AG09319 (cell line): ENCODE results near the gene TBL1Y.
"Not testable (repeated sequence)": the region's sequence is repeated elsewhere in the genome, so short reads cannot be mapped to it uniquely, and the experiment has no call there.

ENCODE experiments used
- DNase-seq: peaks from one replicate; pipeline ENCODE4 v3.0.0-alpha.2; 2010; ENCODE audit warnings: low read depth; ENCODE audit errors: extremely low read depth
- TF ChIP-seq, protein P1 (sequence below): IDR thresholded peaks from 2 replicates; pipeline ENCODE4 v1.5.1; 2011; ENCODE audit warnings: low read depth, mild to moderate bottlenecking, inconsistent platforms, low read length, moderate library complexity

TBL1Y gene

DNA sequence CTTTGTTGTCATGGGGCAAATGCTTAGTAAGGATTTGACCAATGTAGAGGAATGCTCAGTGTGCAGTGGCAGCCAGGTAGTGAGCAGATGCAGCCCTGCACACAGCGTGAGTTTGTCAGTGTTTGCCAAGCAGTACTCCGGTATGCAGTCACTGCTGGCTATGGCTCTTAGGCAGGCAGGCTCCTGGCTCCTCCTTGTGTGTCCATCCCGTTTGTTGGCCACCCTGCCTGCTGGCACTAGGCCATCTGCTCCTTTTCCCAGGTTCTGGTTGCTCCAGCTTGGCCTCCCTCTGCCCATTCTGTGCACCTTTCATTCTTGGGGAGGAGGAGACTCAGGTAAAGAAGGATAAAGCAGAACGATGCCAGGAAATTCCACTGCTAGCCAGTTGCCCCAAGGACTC lies 106.0 kb downstream of the TBL1Y start:
- TF ChIP-seq, protein P1, sequence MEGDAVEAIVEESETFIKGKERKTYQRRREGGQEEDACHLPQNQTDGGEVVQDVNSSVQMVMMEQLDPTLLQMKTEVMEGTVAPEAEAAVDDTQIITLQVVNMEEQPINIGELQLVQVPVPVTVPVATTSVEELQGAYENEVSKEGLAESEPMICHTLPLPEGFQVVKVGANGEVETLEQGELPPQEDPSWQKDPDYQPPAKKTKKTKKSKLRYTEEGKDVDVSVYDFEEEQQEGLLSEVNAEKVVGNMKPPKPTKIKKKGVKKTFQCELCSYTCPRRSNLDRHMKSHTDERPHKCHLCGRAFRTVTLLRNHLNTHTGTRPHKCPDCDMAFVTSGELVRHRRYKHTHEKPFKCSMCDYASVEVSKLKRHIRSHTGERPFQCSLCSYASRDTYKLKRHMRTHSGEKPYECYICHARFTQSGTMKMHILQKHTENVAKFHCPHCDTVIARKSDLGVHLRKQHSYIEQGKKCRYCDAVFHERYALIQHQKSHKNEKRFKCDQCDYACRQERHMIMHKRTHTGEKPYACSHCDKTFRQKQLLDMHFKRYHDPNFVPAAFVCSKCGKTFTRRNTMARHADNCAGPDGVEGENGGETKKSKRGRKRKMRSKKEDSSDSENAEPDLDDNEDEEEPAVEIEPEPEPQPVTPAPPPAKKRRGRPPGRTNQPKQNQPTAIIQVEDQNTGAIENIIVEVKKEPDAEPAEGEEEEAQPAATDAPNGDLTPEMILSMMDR, result no peak
- DNase-seq, result no peak

DNA sequence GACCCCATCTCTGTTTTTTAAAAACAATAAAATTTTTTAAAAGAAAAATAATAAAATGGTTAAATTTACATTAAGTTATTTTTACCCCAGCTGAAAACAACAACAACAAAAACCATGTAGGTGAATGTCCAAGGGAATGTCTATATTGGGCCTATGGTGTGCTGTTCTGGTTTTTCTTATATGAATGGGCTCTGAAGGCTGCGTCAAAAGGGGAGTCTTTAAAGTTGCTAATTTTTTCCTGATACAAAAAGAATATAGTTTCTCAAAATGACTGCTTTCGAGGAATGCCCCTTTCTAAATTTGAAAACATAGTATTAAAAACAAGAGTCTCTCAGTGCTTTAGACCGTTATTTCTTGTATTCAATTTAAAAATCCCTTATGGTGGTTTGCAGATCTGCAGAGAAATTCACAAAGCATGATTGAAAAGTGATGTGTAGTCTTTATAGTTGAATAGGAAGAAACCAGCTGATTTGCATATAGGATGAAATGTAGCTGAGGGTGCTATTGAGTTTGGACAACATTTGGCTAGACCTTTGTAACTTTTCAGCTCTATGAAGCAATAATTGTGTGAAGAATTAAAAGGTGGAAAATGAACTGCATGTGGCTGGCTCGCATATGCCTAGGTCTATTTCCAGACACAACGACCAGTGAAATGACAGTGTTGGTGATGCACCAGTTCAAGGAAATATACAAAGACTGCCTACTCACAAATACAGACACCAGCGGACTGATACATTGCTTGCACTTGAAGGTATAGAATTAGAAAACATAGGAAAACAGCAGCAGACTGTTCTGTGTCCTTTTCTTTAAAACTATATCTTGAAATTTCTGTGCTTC lies 107.0 kb downstream of the TBL1Y start:
- no peak for DNase-seq
- TF ChIP-seq, protein P1, result no peak

GRCh38 chrY:7039037-7039436 lies 128.5 kb downstream of the TBL1Y start:
- TF ChIP-seq, protein P1, result no peak
- DNase-seq, result no peak

- no peak for DNase-seq
- TF ChIP-seq, protein P1, result no peak
These were observed 130.2 kb downstream of the TBL1Y start for GRCh38 chrY:7040662-7041061.

GRCh38 chrY:7041983-7042382 lies 131.5 kb downstream of the TBL1Y start:
- DNase-seq, result no peak
- TF ChIP-seq, protein P1, result no peak

- not testable (repeated sequence) for DNase-seq
These were observed 142.0 kb downstream of the TBL1Y start for GRCh38 chrY:7052461-7052860.

DNA sequence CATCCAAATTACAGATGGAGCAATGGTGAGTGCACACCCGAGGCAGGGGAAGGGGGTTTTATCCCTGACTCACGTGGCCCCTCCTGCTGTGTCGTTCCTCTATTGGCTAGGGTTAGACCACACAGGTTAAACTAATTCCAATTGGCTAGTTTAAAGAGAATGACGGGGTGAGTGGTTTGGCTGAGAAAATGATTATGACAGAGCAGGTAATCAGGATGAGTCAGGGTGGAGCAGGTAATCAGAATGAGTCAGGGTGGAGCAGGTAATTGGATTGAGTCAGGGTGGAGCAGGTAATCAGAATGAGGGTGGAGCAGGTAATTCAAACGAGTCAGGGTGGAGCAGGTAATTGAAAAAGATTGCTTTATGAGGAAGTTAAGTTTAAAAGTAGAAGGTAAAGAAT lies 146.4 kb downstream of the TBL1Y start:
- DNase-seq, result no peak
- TF ChIP-seq, protein P1, result no peak

DNA sequence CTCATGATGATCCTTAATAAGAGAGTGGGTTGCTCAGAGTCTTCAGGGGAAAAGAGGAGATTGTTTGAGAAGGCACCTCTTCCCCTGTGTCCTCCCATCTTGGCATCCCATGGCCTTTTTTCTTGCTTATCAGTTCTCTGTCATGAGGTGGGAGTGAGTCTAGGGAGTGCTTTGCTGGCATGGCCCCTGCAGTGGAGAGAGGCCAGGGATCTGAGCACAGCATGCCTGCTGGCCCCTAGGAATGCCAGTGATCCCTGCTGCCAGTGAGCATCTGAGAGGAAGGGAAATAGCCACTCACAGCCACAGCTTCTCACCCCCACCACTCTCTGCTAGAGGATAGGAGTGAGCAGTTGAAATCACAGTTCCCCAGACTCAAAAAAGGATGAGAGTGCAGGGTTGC lies 168.2 kb downstream of the TBL1Y start:
- TF ChIP-seq, protein P1, result no peak
- no peak for DNase-seq

DNA sequence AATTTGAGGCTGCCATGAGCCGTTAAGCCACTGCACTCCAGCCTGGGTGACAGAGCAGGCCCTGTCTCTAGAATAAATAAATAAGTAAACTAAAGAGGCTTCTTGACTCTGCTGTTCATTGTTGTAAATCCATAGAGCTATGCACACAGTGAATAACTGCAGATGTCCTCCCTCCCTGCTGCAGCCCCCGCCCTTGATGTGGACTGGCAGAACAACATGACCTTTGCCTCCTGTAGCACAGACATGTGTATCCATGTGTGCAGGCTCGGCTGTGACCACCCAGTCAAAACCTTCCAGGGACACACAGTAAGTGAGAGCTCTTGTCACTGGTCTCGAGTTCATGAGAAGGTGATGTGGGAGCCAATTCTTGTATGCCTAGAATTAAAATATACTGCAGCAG lies 170.1 kb downstream of the TBL1Y start:
- not testable (repeated sequence) for DNase-seq
